Endothelial cell of umbilical vein (primary cell): ENCODE measurements around the gene OPRD1. TPM values are rescaled to one million over a fixed set of nuclear protein-coding genes. Genes with fewer than 3 reads are reported as not detected.

Source experiments
- BruUV-seq: library from RNA; stranded (reverse); fragments of 400-500 nt; replicated peaks from 2 replicates; lab custom pipeline; 2021; lab: Mats Ljungman, UMichigan
- CTCF ChIA-PET: fragments of 300-600, 350-600 bp; sonication (Branson Sonifier 250); formaldehyde crosslinking; loops from one replicate; lab custom pipeline; 2021; ENCODE audit warnings: antibody characterized with exemption, inconsistent platforms; lab: Charles Lee
- POLR2A ChIA-PET: fragments of 300-600, 350-600 bp; sonication (Branson Sonifier 250); formaldehyde crosslinking; loops from one replicate; lab custom pipeline; 2021; ENCODE audit warnings: antibody characterized with exemption, inconsistent platforms; lab: Charles Lee
- DNase-seq: peaks from one replicate; pipeline ENCODE4 v3.0.0-alpha.2; 2011; ENCODE audit warnings: low read depth, low spot score
- FAIRE-seq: peaks from 2 replicates; lab custom pipeline; 2011; peaks lifted over from hg19 to GRCh38; lab: Jason Lieb, UNC
- H2AFZ ChIP-seq: 2 replicates; pipeline ENCODE4 v1.6.0; 2012; ENCODE audit warnings: low read depth, low read length, control low read depth, inconsistent platforms
- H3K27ac ChIP-seq: 2 replicates; pipeline ENCODE4 v1.5.1; 2011; ENCODE audit warnings: low read depth, mild to moderate bottlenecking, control low read depth, low read length, moderate library complexity; ENCODE audit not compliant: insufficient read depth
- H3K27me3 ChIP-seq, 2 experiments: 2 replicates each; pipeline versions ENCODE4 v1.6.0 to v1.6.1; 2011; ENCODE audit warnings: low read length in 2 of 2, mixed read lengths in 1 of 2; ENCODE audit not compliant: control insufficient read depth in 2 of 2, insufficient read depth in 2 of 2
- H3K36me3 ChIP-seq, 2 experiments: 2 replicates in 1 of 2; 3 replicates in 1 of 2; pipeline ENCODE4 v1.5.1; 2011; ENCODE audit warnings: low read length in 2 of 2, mild to moderate bottlenecking in 1 of 2, moderate library complexity in 1 of 2; ENCODE audit not compliant: control insufficient read depth in 2 of 2, insufficient read depth in 2 of 2; ENCODE audit errors: extremely low read depth in 1 of 2
- H3K4me1 ChIP-seq: 3 replicates; pipeline ENCODE4 v1.5.1; 2011; ENCODE audit warnings: mild to moderate bottlenecking, low read length; ENCODE audit not compliant: control insufficient read depth, insufficient read depth; ENCODE audit errors: extremely low read depth
- H3K4me2 ChIP-seq: 2 replicates; pipeline ENCODE4 v1.6.1; 2011; ENCODE audit warnings: low read length, control low read depth, mixed read lengths; ENCODE audit not compliant: insufficient read depth
- H3K4me3 ChIP-seq, 3 experiments: fragments of 200-600 bp in 1 of 3; sonication (generic), shearing (Covaris generic) in 1 of 3; replicated peaks in 1 of 3; 2 replicates each; pipeline ENCODE4 v1.5.1; 2011 to 2016; ENCODE audit warnings: control low read depth in 3 of 3, low read length in 3 of 3, mild to moderate bottlenecking in 2 of 3, inconsistent platforms in 1 of 3, low read depth in 1 of 3, moderate library complexity in 1 of 3; ENCODE audit not compliant: insufficient read depth in 1 of 3
- H3K79me2 ChIP-seq: 2 replicates; pipeline ENCODE4 v1.6.0; 2012; ENCODE audit warnings: low read length, inconsistent platforms; ENCODE audit not compliant: control insufficient read depth, insufficient read depth
- H3K9ac ChIP-seq: replicated peaks from 2 replicates; pipeline ENCODE3; 2011; ENCODE audit warnings: low read length, control low read depth; ENCODE audit not compliant: insufficient read depth; ENCODE audit errors: extremely low read depth
- H3K9me1 ChIP-seq: replicated peaks from 3 replicates; pipeline ENCODE4 v1.6.0; 2011; ENCODE audit warnings: mild to moderate bottlenecking, low read length; ENCODE audit not compliant: control insufficient read depth, insufficient read depth; ENCODE audit errors: extremely low read depth
- H3K9me3 ChIP-seq: replicated peaks from 2 replicates; pipeline ENCODE4 v1.5.1; 2012; ENCODE audit warnings: low read length, inconsistent platforms; ENCODE audit not compliant: control insufficient read depth, insufficient read depth
- H4K20me1 ChIP-seq: replicated peaks from 2 replicates; pipeline ENCODE3; 2011; ENCODE audit warnings: mild to moderate bottlenecking, low read length; ENCODE audit not compliant: control insufficient read depth, insufficient read depth; ENCODE audit errors: extremely low read depth
- CTCF ChIP-seq, 2 donors: IDR thresholded peaks; 1 replicate in 1 of 2; 2 replicates in 1 of 2; pipeline ENCODE4 v1.5.1; 2011; ENCODE audit warnings: low read length in 2 of 2, mild to moderate bottlenecking in 2 of 2, moderate library complexity in 2 of 2, control low read depth in 1 of 2, inconsistent platforms in 1 of 2, low read depth in 1 of 2; ENCODE audit not compliant: insufficient read depth in 1 of 2; ENCODE audit errors: extremely low read depth in 1 of 2
- EZH2 ChIP-seq: IDR thresholded peaks from 2 replicates; pipeline ENCODE4 v1.6.1; 2012; ENCODE audit warnings: borderline replicate concordance, low read depth, mild to moderate bottlenecking, moderate library complexity, low read length, inconsistent platforms; ENCODE audit not compliant: severe bottlenecking
- FOS ChIP-seq: IDR thresholded peaks from 2 replicates; pipeline ENCODE4 v1.6.1; 2011; ENCODE audit warnings: mild to moderate bottlenecking, low read length, moderate library complexity, borderline replicate concordance; ENCODE audit not compliant: insufficient read depth
- GATA2 ChIP-seq: IDR thresholded peaks from 2 replicates; pipeline ENCODE4 v1.7.0; 2011; ENCODE audit warnings: low read depth, mild to moderate bottlenecking, moderate library complexity, mixed read lengths, low read length; ENCODE audit not compliant: insufficient read length, insufficient read depth
- JUN ChIP-seq: IDR thresholded peaks from 2 replicates; pipeline ENCODE4 v1.6.1; 2011; ENCODE audit warnings: borderline replicate concordance, low read depth; ENCODE audit not compliant: insufficient read length, insufficient read depth
- MAX ChIP-seq: IDR thresholded peaks from 2 replicates; pipeline ENCODE4 v1.6.1; 2011; ENCODE audit not compliant: insufficient read depth, insufficient read length
- MYC ChIP-seq: IDR thresholded peaks from one replicate; pipeline ENCODE4 v1.6.1; 2011; ENCODE audit warnings: mild to moderate bottlenecking, low read depth, low read length
- POLR2A ChIP-seq: IDR thresholded peaks from 2 replicates; pipeline ENCODE4 v1.6.1; 2012; ENCODE audit warnings: low read depth, mild to moderate bottlenecking, control low read depth, low read length
- POLR2AphosphoS5 ChIP-seq: IDR thresholded peaks from 2 replicates; pipeline ENCODE4 v1.6.1; 2012; ENCODE audit warnings: low read depth, mild to moderate bottlenecking, control low read depth, low read length, moderate library complexity; ENCODE audit not compliant: insufficient read depth
- dilution Hi-C: fragments of 300-500 bp; cut with MboI; formaldehyde crosslinking; loops from one replicate; pipeline ENCODE4 v1.15.0; 2019; ENCODE audit warnings: low sequenced_read_pairs; ENCODE audit not compliant: extremely low pct_ligation_motif_present
- intact Hi-C: fragments of 100-400 bp; cut with micrococcal nuclease; formaldehyde crosslinking; loops from one replicate; pipeline ENCODE4 v1.10.0; 2022
- polyA plus RNA-seq, 4 experiments: library from polyadenylated mRNA; depleted of rRNA in 3 of 4; stranded (reverse) in 3 of 4; unstranded in 1 of 4; fragments of >200 nt; gene quantifications; 2 replicates each; pipeline versions ENCODE4 v1.2.1 to v1.2.3, GENCODE V29; 2011 to 2012; ENCODE audit warnings: missing spikeins in 1 of 4
- total RNA-seq: library from RNA; stranded (reverse); gene quantifications from 2 replicates; pipeline ENCODE4 v1.2.3, GENCODE V29; 2021

Gene OPRD1
- total and polyA plus RNA-seq, 2 donors (not counting 3 experiments of a cell fraction or from before 2014, with no cell fraction given) = not detected

- Histone ChIP-seq H3K9me1 (no peaks in the 10 kb centered on the region), H3K36me3 (peaks cover 0 to 4% of the 10 kb centered on the region in 2 experiments), H2AFZ (no peak overlapping the region), H3K9me3 (no peaks in the 10 kb centered on the region), H3K4me1 (peaks cover 8% of the 10 kb centered on the region), H3K4me2 (no peak overlapping the region), H3K4me3 (no peak overlapping the region), H3K27ac (no peak overlapping the region), H4K20me1 (no peaks in the 10 kb centered on the region), H3K27me3 (no peaks in the 10 kb centered on the region), H3K79me2 (peaks cover 3% of the 10 kb centered on the region), H3K9ac (no peak overlapping the region)
- no peak for TF ChIP-seq GATA2
- no peak for TF ChIP-seq MAX
- no peak for TF ChIP-seq JUN
- no peak for TF ChIP-seq EZH2
- no peak for TF ChIP-seq CTCF (IDR thresholded peaks at IDR 0.05; ENCODE audit: extremely low read depth in 1 of 2, insufficient read depth in 1 of 2, low read depth in 1 of 2, low read length in 2 of 2)
- no peak for TF ChIP-seq POLR2A
- no peak for TF ChIP-seq POLR2AphosphoS5
- no peak for TF ChIP-seq FOS
- TF ChIP-seq MYC = no peak
- dilution Hi-C loops = no loop called here
- DNase-seq = no peak
- ChIA-PET POLR2A (interaction anchor here (0.5 kb wide), 1 partner anchor 263 kb away, joined by 6 read pairs; no protein-coding TSS in a partner anchor), CTCF (interaction anchor here (1.2 to 2.0 kb wide), 6 partner anchors 9 to 312 kb away, joined by 3 to 8 read pairs (median 6); partner anchors contain the start of gene EPB41)
- intact Hi-C loops = no loop called here
- FAIRE-seq = no peak
- no TSS peak for BruUV-seq
Measured at GRCh38 chr1:28890836-28891235, 78.9 kb downstream of the OPRD1 start.
